Parathyroid adenoma (tissue), 2 donors: ENCODE data around the gene TTLL8.
"Not testable (repeated sequence)": the region's sequence is repeated elsewhere in the genome, so short reads cannot be mapped to it uniquely, and the experiment has no call there.

Experiments used
- H2AFZ ChIP-seq: fragments of 300-600 bp; sonication (generic); one replicate; pipeline ENCODE4 v1.7.0; 2017; ENCODE audit warnings: antibody characterized with exemption, mild to moderate bottlenecking
- H3K27ac ChIP-seq: fragments of 300-600 bp; sonication (generic); one replicate; pipeline ENCODE4 v1.7.0; 2017
- H3K27me3 ChIP-seq: fragments of 300-600 bp; sonication (generic); one replicate; pipeline ENCODE4 v1.7.0; 2017; ENCODE audit warnings: low read length; ENCODE audit not compliant: control insufficient read depth, insufficient read depth
- H3K36me3 ChIP-seq: fragments of 300-600 bp; sonication (generic); one replicate; pipeline ENCODE4 v1.7.0; 2017; ENCODE audit warnings: low read length; ENCODE audit not compliant: control insufficient read depth, insufficient read depth
- H3K4me1 ChIP-seq: fragments of 300-600 bp; sonication (generic); one replicate; pipeline ENCODE4 v1.7.0; 2017; ENCODE audit warnings: control low read depth
- H3K4me2 ChIP-seq: fragments of 300-600 bp; sonication (generic); one replicate; pipeline ENCODE4 v1.7.0; 2017; ENCODE audit warnings: low read length
- H3K4me3 ChIP-seq: fragments of 300-600 bp; sonication (generic); one replicate; pipeline ENCODE4 v1.7.0; 2017; ENCODE audit warnings: low read depth, low read length
- H3K79me2 ChIP-seq: fragments of 300-600 bp; sonication (generic); one replicate; pipeline ENCODE4 v1.7.0; 2017; ENCODE audit warnings: control low read depth
- H3K9ac ChIP-seq: fragments of 300-600 bp; sonication (generic); one replicate; pipeline ENCODE4 v1.7.0; 2017; ENCODE audit warnings: mild to moderate bottlenecking
- H3K9me3 ChIP-seq: fragments of 300-600 bp; sonication (generic); one replicate; pipeline ENCODE4 v1.7.0; 2017; ENCODE audit warnings: low read length; ENCODE audit not compliant: control insufficient read depth
- CTCF ChIP-seq: fragments of 300-600 bp; sonication (generic); IDR thresholded peaks from one replicate; pipeline ENCODE4 v1.7.0; 2017; ENCODE audit warnings: antibody characterized with exemption, mild to moderate bottlenecking
- donor health status: primary hyperparathyroidism.

The TTLL8 gene

GRCh38 chr22:49992921-49993648 lies 65.0 kb downstream of the TTLL8 start:
- Histone ChIP-seq H3K36me3 (no peaks in the 10 kb centered on the region), H3K27ac (no peak overlapping the region), H3K27me3 (no peaks in the 10 kb centered on the region), H3K9ac (no peak overlapping the region), H3K4me2 (no peak overlapping the region), H2AFZ (no peak overlapping the region), H3K9me3 (no peaks in the 10 kb centered on the region), H3K79me2 (no peaks in the 10 kb centered on the region), H3K4me1 (no peaks in the 10 kb centered on the region), H3K4me3 (no peak overlapping the region)
- peak; percentile 60 for TF ChIP-seq CTCF

- Histone ChIP-seq H3K79me2 (no peaks in the 10 kb centered on the region), H3K4me2 (no peak overlapping the region), H3K27me3 (no peaks in the 10 kb centered on the region), H3K9ac (no peak overlapping the region), H2AFZ (no peak overlapping the region), H3K9me3 (no peaks in the 10 kb centered on the region), H3K4me1 (no peaks in the 10 kb centered on the region), H3K36me3 (no peaks in the 10 kb centered on the region), H3K27ac (no peak overlapping the region), H3K4me3 (no peak overlapping the region)
- TF ChIP-seq CTCF, result no peak
These were observed 66.1 kb downstream of the TTLL8 start for GRCh38 chr22:49991907-49992533.

- Histone ChIP-seq H3K4me2 (no peak overlapping the region), H3K27ac (no peak overlapping the region), H3K36me3 (no peaks in the 10 kb centered on the region)
These were observed 66.9 kb downstream of the TTLL8 start for GRCh38 chr22:49991167-49991566.

DNA sequence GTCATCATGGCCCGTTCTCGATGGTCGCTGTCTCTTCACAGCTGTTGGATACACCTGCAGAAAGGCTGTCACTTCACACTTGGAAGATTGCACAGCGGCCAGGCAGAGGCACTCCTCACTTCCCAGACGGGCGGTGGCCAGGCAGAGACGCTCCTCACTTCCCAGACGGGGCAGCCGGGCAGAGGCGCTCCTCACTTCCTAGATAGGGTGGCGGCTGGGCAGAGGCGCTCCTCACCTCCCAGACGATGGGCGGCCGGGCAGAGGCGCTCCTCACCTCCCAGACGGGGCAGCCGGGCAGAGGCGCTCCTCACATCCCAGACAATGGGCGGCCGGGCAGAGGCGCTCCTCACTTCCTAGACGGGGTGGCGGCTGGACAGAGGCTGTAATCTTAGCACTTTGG lies 68.3 kb downstream of the TTLL8 start:
- H3K9ac ChIP-seq, H2AFZ ChIP-seq, H3K27me3 ChIP-seq, H3K9me3 ChIP-seq, H3K27ac ChIP-seq, H3K4me3 ChIP-seq, H3K79me2 ChIP-seq, H3K4me2 ChIP-seq, H3K4me1 ChIP-seq, H3K36me3 ChIP-seq: not testable (repeated sequence)

More at GRCh38 chr22:49991167-49991566, 66.9 kb downstream of the TTLL8 start:
- Histone ChIP-seq H3K9me3 (no peaks in the 10 kb centered on the region), H3K79me2 (no peaks in the 10 kb centered on the region), H3K4me1 (no peaks in the 10 kb centered on the region), H2AFZ (no peak overlapping the region), H3K4me3 (no peak overlapping the region), H3K27me3 (no peaks in the 10 kb centered on the region), H3K9ac (no peak overlapping the region)
- no peak for TF ChIP-seq CTCF

DNA sequence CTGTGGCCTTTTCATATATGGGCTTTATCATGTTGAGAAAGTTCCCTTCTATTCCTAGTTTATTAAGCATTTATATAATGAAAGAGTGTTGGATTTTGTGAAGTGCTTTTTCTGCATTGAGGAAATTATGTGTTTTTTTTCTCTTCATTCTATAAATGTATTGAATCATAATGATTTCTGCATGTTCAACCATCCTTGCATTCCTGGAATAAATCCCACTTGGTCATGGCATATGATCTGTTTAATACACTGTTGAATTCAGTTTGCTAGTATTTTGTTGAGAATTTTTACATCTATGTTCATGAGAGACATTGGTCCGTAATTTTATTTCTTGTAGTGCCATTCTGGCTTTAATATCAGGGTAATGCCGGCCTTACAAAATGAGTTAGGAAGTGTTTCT lies 71.8 kb downstream of the TTLL8 start:
- Histone ChIP-seq H2AFZ (no peak overlapping the region), H3K4me1 (no peaks in the 10 kb centered on the region), H3K9ac (no peak overlapping the region), H3K9me3 (no peaks in the 10 kb centered on the region), H3K79me2 (no peaks in the 10 kb centered on the region), H3K36me3 (no peaks in the 10 kb centered on the region), H3K27me3 (no peaks in the 10 kb centered on the region), H3K27ac (no peak overlapping the region), H3K4me2 (no peak overlapping the region), H3K4me3 (no peak overlapping the region)
- no peak for TF ChIP-seq CTCF
